ENCODE data around the gene NPTX1. TPM values are rescaled to one million over a fixed set of nuclear protein-coding genes. Genes with fewer than 3 reads are reported as not detected.
A peak's percentile ranks its signal among the peaks of the same experiment; 100 is the strongest.

Gene NPTX1
- total RNA-seq, 1 donor from 2014 or later, result 0.99 TPM

DNA sequence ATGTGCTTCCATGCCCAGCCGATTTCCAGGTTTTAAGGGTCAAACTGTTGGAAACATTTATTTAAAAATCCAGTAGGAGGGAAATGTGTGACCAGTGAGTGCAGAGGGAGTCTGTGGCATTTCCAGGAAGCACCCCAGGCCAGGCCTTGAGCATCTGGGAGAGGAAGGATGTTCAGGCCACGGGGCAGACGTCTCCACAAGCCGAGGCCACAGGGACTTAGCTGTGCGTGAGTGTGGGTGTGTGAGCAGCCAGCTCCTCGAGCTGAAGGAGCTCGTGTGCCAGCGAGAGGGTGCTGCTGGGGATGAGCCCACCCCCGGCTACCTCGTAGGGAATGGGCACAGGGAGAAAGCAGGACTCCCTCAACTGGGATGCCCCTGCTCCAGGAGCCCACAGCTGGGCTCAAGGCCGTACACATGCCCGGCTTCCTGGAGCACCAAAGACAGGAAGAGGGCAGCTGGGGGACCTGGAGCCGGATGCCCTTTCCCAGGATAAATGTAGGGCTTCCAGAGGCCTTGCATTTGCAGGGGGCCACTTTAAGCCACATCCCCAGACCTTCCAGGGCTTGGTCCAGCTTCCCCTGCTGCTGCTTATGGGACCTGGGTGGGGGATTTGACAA, 12.5 kb downstream of the NPTX1 start:
- DNase-seq (ENCODE audit: extremely low read depth, low read depth, low spot score), result no peak

DNA sequence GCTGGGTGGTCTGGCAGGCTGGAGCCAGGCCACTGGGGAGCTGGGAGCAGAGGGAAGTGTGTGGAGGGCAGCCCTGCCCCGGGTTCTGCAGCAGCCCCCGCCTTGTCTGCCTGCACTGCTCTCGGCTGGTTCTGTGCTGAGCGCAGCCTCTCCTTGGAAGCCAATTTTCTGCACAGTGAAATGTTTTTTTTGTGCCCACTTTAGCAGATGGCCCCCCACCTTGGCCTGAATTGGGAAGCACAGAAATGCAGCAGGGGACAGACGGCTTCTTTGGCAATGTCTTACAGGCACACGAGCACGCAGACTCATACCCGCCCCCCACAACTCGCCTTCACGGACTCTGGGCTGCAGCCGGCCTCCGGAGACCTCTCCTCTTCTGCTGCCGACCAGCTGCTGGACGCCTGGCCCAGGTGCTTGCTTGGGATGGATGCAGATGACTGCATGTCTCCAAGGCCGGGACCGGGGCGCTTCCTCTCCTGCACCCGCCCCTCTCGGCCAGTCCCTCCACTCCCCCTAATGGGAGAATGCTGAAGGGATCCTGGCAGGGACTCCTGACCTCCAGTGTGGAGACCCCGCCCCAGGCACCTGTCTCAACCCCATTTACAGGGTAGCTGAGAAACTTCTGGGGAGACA, 14.8 kb downstream of the NPTX1 start:
- no peak for DNase-seq (ENCODE audit: extremely low read depth, low read depth, low spot score)

DNA sequence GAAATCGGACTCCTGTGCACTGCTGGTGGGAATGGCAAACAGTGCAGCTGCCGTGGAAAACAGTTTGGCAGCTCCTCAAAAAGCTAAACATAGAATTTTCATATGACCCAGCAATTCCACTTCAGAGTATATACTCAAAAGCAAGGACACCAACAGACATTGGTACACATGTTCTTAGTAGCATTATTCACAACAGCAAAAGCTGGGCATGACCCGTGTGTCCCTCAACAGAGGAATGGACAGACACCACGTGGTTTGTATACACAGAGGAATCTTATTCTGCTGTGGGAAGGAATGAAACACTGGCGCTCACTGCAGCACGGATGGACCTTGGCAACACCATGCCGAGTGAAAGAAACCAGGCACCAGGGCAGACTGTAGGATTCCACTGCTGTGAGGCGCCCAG, 16.0 kb downstream of the NPTX1 start:
- DNase-seq (ENCODE audit: extremely low read depth, low read depth, low spot score), result no peak

DNA sequence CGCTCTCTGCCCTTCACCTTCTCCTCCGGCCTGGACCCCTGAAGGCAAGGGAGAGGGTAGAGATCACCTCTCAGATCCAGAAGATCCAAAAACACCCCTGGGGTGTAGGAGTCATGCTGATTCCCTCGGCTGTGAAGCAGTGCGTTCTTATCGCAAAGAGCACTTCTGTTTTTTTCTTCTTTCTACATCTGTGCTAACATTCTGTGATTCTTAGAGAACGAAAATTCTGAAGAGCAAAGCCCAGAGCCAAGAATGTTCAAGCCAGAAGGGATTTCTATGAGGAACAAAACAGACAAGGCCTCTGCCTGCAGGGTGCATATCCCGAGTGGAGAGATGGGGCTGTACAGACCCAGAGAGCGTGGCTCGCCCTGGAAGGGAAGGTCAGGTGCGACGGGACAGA, 17.2 kb downstream of the NPTX1 start:
- DNase-seq (ENCODE audit: extremely low read depth, low read depth, low spot score), result no peak

DNA sequence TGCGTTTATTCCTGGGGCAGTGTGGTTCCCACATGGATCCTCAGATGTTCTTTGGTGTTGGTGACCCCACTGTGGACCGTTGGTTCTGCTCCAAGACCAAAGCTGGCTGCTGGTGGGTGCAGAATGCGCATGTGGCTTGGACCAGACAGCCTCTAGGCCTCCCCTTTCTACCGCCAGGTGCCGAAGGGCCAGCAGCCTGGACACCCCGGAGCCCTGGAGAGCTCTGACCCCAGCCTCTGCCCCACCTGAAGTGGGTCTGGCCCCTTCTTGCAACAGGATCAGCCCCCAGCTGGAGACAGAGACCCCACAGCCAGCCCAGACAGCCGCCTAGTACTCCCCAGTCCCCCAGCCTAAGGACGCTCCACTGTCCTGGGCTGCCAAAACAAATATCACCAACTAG, 18.4 kb downstream of the NPTX1 start:
- DNase-seq (ENCODE audit: extremely low read depth, low read depth, low spot score), result no peak

DNA sequence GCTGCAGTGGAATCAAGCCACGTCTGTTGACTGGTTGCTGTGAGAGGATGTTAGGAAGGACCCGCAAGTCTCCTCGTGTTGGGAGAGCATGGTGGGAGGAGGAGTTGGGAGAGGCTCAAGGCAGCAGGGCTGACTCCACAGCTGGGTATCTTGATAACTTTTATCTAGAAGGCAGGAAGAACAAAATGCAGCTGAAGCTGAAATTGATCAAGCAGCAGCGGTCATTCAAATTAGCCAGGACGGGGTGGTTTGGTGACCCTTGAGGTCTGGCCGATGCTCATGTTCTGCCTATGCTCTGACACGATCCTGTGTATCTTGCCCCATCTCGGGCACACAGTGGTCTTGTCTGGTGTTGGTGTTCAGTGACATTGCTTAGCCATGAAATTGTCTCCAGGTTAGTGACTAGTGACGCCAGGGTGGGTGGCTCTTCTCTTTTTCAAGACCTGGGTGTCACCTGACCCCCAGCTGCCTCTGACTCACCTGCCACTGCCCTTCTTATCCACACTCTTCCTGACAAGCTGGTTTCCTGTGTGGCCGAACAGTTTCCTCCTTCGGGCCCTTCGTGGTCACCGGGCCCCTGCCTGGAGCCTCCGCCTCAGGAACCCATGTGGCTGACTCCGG, 19.1 kb downstream of the NPTX1 start:
- DNase-seq (ENCODE audit: extremely low read depth, low read depth, low spot score), result no peak

DNA sequence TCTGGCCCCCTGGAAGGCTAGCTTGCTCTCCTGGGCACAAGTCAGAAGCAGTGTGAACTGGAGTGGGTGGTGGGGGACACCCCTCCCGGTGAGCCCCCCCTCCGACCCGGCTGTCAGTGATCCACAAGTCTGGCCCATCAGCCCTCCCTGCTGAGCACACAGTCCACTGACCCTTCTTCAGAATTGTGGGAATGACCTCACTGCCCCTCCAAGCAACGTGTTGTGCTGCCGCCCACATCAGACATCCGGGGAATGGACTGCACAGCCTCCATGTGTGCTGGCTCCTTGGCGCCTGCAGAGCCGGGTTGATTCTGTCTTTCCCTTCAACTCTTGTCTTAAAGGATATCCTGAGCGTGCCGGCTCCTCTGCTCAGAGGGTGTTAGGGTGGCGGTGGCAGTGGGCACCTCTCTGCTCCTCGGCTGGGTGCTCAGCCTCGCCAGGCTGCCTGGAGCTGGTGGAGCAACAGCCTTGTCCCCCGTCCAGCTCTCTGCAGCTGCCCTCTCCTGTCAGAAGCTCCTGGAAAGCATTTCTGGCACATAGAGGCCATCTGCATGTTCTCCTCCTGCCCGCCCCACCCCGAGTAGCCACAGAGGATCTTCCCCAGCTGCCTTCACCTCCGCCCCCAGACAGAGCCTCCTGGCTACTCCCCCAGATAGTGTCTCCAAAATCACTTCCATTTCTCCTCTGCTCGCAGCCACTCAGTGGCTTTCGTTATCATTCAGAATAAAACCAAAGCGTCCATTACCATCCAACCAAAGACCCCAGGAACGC, 19.8 kb downstream of the NPTX1 start:
- no peak for DNase-seq (ENCODE audit: extremely low read depth, low read depth, low spot score)

DNA sequence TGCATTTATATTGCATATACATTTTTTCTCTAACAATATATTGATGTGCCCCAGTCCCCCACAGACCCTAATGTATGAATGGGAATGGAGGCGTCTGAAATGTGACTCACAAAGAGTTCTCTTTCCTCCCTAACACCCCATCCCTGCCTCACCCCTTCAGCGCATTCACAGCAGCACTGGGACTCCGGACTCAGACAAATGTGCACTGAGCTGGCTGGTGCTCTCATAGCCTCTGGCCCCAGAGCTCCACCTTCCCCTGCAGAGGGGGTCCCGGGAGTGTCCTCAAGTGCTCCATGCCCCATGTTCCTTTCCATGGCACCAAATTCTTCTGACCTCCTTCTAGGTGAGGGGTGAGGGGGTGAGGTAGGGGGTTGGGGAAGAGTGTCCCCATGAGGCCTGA, 20.6 kb downstream of the NPTX1 start:
- DNase-seq (ENCODE audit: extremely low read depth, low read depth, low spot score), result no peak

DNA sequence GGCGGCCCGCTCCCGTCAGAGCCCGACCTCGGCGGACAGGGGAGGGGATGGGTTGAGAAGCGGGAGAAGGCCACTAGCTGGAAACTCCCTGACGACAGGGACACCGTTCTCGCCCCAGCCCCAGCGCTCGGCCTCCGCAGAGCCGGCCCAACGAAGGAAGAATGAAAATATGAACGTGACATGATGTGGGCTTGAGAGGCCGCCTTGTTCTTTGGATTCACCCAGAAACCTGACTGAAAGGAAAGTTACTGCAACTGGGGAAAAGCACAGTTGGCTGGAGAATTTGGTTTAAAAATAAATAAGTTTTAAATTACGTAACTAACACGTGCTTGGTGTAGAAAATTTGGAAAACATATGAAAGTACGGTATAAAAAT, 21.1 kb downstream of the NPTX1 start:
- DNase-seq (ENCODE audit: extremely low read depth, low read depth, low spot score), result no peak

DNA sequence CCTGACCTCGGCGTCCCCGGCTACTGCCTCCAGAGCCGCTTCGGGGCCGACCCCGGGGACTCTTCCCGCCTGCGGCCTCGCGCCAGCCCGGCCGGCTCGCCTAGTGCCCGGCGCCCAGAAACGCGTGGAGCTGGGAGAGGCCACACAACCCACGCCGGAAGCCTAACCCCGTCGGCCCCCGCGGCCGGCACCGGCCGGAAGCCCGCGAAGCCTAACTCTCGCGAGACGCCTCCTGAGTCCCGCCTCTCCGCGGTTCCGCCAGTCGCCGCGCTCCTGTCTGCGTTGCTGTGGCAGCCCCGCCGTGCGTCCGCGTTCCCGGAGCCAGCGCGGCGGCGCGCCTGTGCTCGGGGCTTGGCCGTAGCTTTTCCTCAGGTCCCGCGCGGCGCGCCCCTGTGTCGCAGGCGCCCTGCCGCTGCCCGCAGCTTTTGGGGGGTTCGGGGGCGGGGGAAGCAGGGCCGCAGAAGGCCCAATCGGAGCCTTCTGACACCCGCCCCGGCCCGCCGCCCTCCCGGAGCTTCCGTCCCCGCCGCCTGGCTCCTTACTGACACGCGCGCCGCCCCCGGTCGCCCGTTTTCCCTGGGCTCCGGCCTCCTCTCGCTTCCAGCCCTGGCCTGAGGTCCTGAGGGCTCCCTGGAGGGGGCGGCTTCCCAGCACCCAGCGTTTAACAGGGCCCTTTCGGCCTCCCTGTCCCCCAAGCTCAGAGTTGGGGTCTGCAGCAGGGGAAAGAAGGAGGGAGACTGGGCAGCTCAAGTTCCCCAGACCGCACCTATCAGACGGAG, 21.7 kb downstream of the NPTX1 start:
- DNase-seq (ENCODE audit: extremely low read depth, low read depth, low spot score), result peak; percentile 66

DNA sequence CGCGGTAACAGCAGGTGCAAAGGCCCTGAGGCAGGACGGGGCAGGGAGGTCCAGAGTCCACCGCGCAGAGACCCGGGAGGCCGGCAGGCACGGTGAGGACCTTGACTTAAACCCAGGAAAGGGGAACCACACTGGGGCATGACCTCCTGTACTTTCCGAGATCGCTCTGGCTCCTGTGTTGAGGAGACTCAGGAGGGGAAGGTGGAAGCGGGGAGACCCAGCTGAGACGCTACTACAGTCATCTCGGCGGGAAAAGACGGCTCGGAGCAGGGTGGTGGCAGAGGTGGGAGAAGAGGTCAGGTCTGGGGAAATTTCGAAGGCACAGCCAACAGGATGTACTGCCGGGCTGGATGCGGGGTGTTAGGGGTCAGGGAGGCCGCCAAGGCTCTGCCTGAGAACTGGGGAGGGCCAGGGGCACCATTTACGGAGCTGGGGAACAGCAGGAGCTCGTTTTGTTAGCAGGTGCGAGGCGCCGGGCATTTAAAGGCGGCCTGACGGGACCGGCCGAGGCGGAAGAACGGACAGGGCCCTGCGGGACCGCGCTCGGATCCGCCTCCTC, 22.3 kb downstream of the NPTX1 start:
- no peak for DNase-seq (ENCODE audit: extremely low read depth, low read depth, low spot score)

DNA sequence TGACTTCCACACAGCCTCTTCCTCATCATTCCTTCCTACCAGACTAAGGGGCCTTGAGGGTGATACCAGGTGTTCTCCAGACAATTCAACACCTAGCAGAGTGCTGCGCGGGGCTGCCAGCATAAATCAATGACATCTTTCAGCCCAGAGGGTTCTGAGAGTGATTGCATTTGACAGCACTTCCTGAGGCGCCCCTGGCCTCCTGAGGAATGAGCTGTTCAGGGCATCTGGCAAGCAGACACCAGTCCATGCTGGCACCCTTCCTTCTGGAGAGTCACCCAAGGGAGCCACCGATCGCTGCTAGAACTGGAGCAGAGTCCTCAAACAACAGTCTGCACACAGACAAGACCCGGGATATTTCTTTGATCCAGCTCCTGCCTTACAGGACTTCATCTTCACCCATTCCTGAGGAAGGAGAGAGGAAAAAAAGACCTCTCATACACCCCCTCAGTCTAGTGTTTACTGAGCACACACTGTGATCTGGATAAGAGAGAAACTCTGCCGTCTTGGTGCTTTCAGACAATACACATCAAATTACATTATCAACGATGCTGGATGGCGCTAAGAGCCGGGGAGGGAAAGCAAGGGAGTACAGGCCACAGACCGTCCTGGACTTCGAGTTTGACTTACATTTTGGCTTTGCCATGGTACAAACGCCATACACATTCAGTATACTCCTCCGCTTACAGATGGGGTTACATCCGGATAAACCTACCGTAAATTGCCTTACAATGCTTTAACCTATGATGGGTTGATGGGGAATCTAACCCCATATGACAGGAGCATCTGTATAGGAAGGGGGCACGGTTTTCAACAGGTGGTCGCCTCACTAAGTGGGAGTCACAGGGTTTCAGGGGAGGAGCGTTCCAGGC, 23.0 kb downstream of the NPTX1 start:
- no peak for DNase-seq (ENCODE audit: extremely low read depth, low read depth, low spot score)

DNA sequence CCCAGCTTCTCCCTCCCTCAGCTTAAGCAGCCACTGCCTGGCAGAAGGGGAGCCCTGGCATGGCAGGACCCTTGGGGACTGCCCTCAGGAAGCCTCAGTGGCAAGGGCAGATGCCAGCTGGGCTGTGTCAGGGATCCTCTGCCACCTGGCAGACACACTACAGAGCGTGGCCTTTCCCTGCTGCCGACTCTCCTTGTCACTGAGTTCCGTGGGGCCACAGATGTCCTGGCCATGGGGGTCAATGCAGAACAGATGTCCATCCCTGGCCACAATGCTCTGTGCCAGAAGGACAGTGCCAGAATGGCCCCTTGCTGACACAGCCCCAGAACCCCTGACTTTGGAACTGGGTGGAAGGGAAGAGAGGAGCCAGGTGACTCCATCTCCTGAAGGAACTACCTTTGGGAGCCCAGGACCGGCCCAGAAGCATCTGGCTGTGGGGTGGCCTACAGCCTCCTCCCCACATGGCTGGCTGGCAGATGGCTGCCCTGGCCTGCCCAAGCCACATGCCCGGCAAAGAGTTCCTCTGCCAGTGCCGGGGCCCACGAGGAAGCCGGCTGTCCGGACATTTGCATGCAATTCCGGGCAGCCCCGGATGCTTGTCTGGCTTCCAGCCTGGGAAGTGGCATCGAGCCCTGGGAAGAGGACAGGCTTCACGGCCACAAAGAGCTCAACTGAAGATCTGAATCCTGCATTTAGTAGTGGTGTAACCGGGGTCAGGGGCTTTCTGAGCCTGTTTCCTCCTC, 24.1 kb downstream of the NPTX1 start:
- DNase-seq (ENCODE audit: extremely low read depth, low read depth, low spot score), result no peak

DNA sequence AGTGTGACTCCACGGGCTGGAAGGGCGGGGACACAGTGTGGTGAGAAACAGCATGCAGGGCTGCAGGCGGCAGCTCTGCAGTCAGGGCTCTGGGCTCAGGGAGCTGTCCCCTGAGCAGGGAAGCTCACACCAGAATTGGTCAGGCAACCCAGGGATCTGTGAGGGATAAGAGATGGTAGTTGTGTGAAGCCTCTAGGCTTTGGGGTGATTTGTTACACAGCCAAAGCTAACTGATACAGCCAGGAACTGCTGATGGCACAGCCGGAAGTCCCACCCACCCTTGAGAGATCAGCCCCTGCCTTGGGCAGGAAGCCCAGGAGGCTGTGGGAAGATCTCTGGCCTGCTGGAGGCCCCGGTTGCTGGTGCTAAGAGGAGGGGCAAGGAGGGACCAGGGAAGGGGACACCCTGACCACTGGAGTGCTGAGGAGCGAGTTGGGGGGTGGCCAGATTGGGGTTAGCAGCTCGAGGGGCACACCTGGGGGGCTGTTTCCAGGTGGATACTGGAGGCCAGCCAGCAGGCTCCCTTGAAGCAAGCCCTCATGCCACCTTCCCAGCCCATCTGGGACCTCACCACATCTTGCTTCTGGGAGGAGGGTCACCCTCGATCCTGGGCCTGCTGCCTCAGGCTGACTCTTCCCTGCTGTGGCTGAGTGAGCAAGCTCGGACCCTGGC, 25.2 kb downstream of the NPTX1 start:
- DNase-seq (ENCODE audit: extremely low read depth, low read depth, low spot score), result no peak

DNA sequence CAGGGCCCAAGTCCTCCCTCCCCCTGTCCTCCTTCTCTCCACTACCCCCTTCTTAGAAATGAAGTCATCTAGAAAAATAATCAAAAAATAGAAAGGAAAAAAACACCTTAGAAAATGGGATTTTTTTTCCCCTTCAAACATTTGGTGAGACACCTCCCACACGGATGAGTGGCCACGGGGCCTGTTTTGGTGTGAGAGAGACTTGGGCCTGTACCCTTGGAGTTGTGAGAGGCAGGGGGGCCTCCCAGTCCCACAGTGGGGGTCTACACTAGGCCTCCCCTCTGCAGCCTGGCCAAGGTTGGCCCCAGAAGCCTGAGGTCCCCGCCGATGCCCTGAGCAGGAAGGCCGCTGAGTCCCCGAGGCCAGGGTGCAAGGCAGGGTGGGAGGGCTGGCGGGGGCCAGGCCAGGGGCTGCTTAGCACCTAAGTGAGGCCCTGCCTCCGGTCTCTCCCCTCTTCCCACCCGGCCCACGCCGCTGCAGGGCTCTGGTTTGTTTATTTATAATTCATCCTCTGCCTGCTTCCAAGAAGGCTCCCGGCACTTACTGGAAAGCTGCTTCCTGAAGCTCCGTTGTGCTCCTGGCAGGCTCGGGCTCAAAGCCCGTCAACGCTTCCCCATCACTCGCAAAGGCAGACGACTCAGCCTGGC, 26.4 kb downstream of the NPTX1 start:
- DNase-seq (ENCODE audit: extremely low read depth, low read depth, low spot score), result no peak

DNA sequence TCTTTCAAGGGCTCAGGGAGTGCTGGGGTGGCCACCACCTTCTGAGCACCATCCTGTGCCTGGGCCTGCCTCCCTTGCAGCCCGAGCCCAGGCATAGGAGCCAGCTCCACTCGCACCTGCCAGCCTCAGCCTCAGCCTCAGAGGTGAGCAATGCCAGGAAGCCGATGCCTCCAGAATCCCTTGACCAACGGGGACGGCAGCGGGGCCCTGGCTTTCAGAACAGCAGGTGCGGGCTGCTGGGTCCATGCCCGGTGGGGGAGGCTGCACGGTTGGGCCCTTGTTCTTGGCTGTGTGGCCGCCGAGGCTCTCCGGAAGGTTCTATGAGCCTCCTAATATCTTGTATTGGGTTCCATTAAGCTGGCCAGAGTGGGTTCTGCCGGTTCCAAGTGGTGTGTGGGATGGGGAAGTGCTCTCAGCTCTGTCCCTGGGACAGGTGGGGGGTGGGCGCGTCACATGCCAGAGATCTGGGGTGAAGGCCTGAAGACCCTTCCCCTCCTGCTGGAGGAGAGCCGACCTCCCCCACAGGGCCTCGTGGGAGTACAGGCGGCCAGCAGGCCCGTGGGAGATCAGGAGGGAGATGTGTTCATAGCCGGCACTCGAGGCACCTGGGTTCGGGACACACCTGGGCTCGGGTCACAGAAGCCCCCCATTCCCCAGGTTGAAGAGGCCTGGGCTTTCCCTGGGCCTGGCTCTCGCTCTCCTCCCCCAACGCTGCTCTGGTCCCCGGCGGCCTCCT, 27.0 kb downstream of the NPTX1 start:
- no peak for DNase-seq (ENCODE audit: extremely low read depth, low read depth, low spot score)

DNA sequence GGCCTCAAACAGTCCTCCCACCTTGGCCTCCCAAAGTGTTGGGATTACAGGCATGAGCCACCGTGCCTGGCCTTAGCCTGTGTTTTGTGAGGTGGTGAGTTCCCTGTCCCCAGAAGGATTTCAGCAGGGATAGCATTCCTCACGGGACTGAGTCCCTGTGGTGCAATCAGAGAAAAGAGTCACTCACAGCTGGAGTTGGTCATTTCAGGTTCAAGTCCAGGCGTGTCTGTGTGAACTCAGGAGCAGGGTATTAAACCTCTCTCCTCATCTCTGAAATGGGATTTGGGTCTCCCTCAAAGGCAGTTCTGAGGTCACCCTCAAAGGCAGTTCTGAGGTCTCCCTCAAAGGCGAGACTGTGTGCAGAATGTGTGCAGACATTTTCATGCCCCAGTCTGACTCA, 28.6 kb downstream of the NPTX1 start:
- no peak for DNase-seq (ENCODE audit: extremely low read depth, low read depth, low spot score)
